Measurements from ENCODE around the gene LYAR.

LYAR gene

GRCh38 chr4:4289941-4290850 is at the start of gene LYAR, which contains the start of gene ZBTB49:
LYAR (minus strand) TSS chr4:4290154; CDS start chr4:4283742, 6,412 bp downstream.
ZBTB49 (plus strand) TSS chr4:4290251; CDS start chr4:4299946, 9,695 bp downstream.
- DNase-seq (ENCODE audit: low read depth, low spot score) = peak; percentile 94

GRCh38 chr4:4339504-4340085 is 49.6 kb upstream of the LYAR start:
- no peak for DNase-seq (ENCODE audit: low read depth, low spot score)

- no peak for DNase-seq (ENCODE audit: low read depth, low spot score)
Observed at GRCh38 chr4:4338210-4339001, 48.5 kb upstream of the LYAR start.

- DNase-seq (ENCODE audit: low read depth, low spot score) = peak; percentile 52
Observed at GRCh38 chr4:4334798-4335520, 45.0 kb upstream of the LYAR start.

GRCh38 chr4:4333265-4333706 is 43.3 kb upstream of the LYAR start:
- no peak for DNase-seq (ENCODE audit: low read depth, low spot score)

- no peak for DNase-seq (ENCODE audit: low read depth, low spot score)
Observed at GRCh38 chr4:4332529-4332928, 42.6 kb upstream of the LYAR start.

- no peak for DNase-seq (ENCODE audit: low read depth, low spot score)
Observed at GRCh38 chr4:4330794-4331193, 40.8 kb upstream of the LYAR start.

- no peak for DNase-seq (ENCODE audit: low read depth, low spot score)
Observed at GRCh38 chr4:4329496-4329895, 39.5 kb upstream of the LYAR start.

GRCh38 chr4:4328840-4329239 is 38.9 kb upstream of the LYAR start:
- DNase-seq (ENCODE audit: low read depth, low spot score) = no peak

- DNase-seq (ENCODE audit: low read depth, low spot score) = no peak
Observed at GRCh38 chr4:4328206-4328605, 38.3 kb upstream of the LYAR start.

GRCh38 chr4:4327652-4328121 is 37.7 kb upstream of the LYAR start:
- no peak for DNase-seq (ENCODE audit: low read depth, low spot score)

GRCh38 chr4:4326166-4326565 is 36.2 kb upstream of the LYAR start:
- DNase-seq (ENCODE audit: low read depth, low spot score) = no peak

- no peak for DNase-seq (ENCODE audit: low read depth, low spot score)
Observed at GRCh38 chr4:4325321-4325720, 35.4 kb upstream of the LYAR start.

- DNase-seq (ENCODE audit: low read depth, low spot score) = no peak
Observed at GRCh38 chr4:4323705-4324534, 34.0 kb upstream of the LYAR start.

- no peak for DNase-seq (ENCODE audit: low read depth, low spot score)
Observed at GRCh38 chr4:4321951-4322688, 32.2 kb upstream of the LYAR start.

- no peak for DNase-seq (ENCODE audit: low read depth, low spot score)
Observed at GRCh38 chr4:4320951-4321714, 31.2 kb upstream of the LYAR start.

GRCh38 chr4:4320528-4320927 is 30.6 kb upstream of the LYAR start:
- DNase-seq (ENCODE audit: low read depth, low spot score) = no peak

- no peak for DNase-seq (ENCODE audit: low read depth, low spot score)
Observed at GRCh38 chr4:4317496-4318232, 27.7 kb upstream of the LYAR start.

Data from activated CD4-positive, CD25-positive, alpha-beta regulatory T cell treated with anti-CD3 and anti-CD28 coated beads, Interleukin-2, amount 50 U/mL, for 16 hours (primary cell).